KBM-7 (cell line): ENCODE results near the gene COL18A1.
"Not testable (repeated sequence)": the region's sequence is repeated elsewhere in the genome, so short reads cannot be mapped to it uniquely, and the experiment has no call there.

Experiments used
- DNase-seq: peaks from one replicate; pipeline ENCODE4 v3.0.0-alpha.2; 2015
- in situ Hi-C: fragments of 300-500 bp; cut with MboI; formaldehyde crosslinking; loops from 2 replicates; pipeline ENCODE4 v1.14.3; 2020; ENCODE audit warnings: low sequenced_read_pairs, low pct_unique_long_range_greater_than_20kb, mixed read lengths

The COL18A1 gene

GRCh38 chr21:45554477-45555175, 149.7 kb downstream of the COL18A1 start:
- DNase-seq: peak; percentile 77
- in situ Hi-C loops: no loop called here

- in situ Hi-C loops: no loop called here
- DNase-seq: no peak
Observed at GRCh38 chr21:45555251-45555556, 150.2 kb downstream of the COL18A1 start.

DNA sequence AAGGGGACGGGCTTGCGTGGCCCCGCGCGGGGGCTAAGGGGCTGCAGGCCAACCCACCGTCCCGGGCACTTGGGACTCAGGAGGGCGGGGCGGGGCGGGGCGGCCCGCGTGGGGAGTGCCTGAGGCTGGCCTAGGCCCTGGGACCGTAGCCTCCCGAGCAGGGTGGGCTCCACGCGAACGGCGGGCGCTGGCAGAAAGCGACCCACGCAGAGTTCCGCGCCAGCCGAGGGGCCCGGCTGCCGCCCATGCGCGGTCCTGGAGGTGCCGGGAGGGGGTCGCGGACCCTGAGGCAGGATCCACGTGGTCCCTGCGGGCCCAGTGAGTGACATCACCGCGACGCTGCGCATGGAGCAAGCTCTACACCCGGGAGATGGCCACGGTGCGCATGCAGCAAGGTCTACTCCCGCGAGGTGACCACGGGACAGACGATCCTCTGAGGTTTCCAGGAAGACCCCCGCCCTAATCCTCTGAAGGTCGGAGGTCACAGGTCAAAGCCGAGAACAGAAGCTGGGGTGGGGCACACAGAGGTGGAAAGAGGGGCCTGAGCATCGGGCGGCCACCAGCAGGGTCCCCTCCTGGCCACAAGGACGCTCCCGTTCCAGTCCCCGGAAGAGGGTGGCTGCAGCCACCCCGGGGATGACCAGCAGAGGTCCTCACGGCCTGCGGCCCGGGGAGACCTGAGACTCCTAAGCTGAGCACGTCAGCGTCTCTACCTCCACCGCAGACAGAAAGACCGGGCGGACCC, 150.8 kb downstream of the COL18A1 start:
- in situ Hi-C loops: no loop called here
- DNase-seq: peak; percentile 86

GRCh38 chr21:45556302-45556644, 151.3 kb downstream of the COL18A1 start:
- no peak for DNase-seq
- in situ Hi-C loops: no loop called here

- in situ Hi-C loops: no loop called here
- no peak for DNase-seq
Observed at GRCh38 chr21:45556645-45557615, 152.0 kb downstream of the COL18A1 start.

DNA sequence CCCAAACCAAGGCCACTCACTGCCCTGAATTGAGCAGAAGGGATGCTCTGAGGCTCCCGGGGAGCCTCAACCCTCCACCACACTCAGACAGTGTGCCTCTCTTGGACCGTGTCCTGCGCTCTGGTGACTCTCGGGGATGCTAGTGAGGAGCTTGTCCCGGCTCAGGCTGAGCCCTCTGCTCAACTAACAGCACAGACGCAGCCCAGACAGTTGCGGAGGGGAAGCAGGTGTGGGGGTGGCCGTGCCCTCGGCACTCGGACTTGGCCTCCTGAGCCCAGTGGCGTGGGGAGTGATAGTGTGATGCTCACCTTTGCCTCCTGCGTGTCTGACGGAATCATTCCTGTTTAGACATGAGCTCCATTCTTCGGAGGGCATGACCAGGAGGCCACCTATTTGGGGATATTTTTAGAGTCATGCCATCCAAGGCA, 152.7 kb downstream of the COL18A1 start:
- in situ Hi-C loops: no loop called here
- DNase-seq: no peak

DNA sequence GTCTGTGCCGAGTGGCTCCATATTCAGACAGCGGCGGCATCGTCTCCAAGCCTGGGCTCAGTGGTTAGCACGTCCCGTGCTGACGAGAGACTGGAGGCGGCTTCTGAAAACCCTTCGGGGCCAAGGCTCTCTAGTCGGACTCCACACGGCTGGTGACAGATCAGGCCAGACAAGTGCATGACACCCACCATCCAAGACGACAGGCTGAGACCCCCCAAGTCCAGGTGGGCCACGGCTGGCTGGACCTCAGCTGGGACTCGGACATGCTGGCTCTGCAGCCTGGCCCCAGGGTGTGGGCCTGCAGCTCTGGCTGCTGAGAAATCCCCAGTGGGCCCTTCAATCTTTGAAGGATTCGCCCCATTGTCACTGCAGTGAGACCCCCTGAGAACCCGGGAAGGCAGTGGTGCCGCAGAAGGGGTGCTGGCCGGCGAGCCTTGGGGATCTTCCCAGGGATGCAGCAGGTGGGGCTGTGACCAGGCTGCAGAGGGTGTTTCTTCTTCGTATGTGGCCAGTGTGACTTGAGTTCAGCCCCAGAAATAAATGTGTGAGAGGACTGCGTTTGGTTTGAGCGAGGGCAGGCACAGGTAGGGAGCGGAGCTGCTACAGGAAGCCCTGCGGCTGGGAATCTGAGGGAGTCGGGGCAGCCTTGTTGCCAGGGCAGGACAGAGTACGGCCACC, 153.2 kb downstream of the COL18A1 start:
- no peak for DNase-seq
- in situ Hi-C loops: no loop called here

DNA sequence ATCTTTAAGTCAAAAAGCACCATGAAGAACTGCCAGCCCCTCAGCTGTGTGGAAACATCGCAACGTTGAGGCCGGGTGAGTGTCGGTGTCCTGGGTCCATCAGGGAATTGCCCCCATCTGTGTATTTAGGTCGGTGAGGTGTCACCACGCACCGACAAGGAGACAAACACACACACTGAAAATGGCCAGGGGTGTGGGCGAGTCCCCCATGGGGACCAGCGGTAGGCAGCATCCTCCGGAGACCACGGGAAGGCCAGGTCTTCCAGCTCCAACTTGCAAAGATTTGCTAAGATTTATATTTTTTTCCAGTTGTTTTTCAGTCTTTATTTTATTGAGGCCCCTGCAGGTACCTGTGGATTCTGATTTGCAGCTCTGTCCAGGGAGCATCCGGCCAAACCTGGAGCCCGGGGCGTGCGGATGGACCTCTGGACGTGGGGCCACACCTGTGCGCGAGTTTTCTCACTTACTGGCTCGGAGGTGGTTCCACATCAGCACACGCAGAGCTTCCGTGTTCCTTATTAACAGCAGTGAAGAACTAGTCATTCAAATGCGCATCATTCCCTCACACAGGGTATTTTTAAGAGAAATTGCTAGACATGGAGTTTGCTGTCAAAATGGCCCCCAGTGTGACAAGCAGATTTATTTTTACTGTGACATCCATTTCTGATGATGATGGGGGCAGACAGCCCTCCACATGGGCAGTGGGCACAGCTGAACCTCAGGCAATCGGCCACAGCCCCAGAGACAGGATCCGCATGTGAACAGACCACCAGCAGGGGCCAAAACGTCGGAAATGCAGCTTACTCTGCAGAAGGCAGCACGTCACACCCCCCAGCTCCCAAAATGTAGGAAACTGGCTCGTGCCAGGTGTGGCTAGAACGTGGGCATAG, 154.5 kb downstream of the COL18A1 start:
- in situ Hi-C loops: no loop called here
- DNase-seq: no peak

- in situ Hi-C loops: no loop called here
- no peak for DNase-seq
Observed at GRCh38 chr21:45560106-45561021, 155.4 kb downstream of the COL18A1 start.

GRCh38 chr21:45561241-45561640, 156.3 kb downstream of the COL18A1 start:
- DNase-seq: not testable (repeated sequence)

DNA sequence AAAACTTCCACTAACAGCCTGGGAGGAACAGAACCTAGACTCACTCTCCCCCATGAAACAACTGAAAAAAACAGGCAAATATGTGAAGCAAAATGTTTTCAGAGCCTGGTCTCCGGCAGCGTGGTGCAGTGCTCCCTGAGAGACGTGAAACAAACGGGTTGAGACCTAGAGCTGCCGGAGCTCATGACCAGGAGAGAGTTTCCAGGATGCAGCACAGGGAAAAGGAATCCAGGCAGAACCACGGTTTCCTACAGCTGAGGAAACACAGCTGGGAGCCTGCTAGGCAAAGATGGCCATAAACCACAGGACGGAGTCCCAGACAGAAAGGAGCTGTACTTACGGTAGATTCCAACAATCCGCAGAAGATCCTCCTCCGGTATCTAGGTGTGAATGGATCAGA, 157.4 kb downstream of the COL18A1 start:
- no peak for DNase-seq
- in situ Hi-C loops: no loop called here

More at GRCh38 chr21:45561241-45561640, 156.3 kb downstream of the COL18A1 start:
- in situ Hi-C loops: not testable (repeated sequence)

DNA sequence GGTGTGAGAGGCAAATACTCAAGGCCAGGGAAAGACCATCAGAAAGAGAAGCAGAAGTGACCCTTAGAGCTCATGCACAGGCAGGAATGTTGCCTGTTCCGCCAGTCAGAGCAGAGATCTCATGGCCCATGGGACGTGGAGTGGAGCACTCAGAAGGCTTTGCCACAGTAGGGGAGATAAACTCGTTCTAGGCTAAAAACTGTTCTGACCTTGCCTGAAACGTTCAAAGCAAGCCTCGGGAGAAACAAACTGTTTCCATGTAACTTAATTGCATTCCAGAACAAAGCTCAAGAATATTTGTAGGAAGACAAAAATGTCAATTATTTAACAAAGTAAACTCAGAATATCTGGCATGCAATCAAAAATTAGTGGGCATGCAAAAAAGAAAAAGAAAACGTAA, 158.0 kb downstream of the COL18A1 start:
- DNase-seq: no peak
- in situ Hi-C loops: no loop called here
